HG02623 (cell line): ENCODE results near the gene PTBP3.
A peak's percentile ranks its signal among the peaks of the same experiment; 100 is the strongest.

Experiments used
- ATAC-seq: cut with Tn5 transposase; IDR thresholded peaks from one replicate; pipeline ENCODE4 v1.9.1; 2021; ENCODE audit warnings: moderate library complexity; ENCODE audit not compliant: unreplicated experiment

PTBP3 gene

GRCh38 chr9:112361601-112362000 lies 28.2 kb upstream of the PTBP3 start:
- ATAC-seq: no peak

GRCh38 chr9:112360047-112360804 lies 26.8 kb upstream of the PTBP3 start:
- ATAC-seq: no peak

GRCh38 chr9:112355427-112355897 lies 22.0 kb upstream of the PTBP3 start:
- ATAC-seq: no peak

- no peak for ATAC-seq
These were observed 20.8 kb upstream of the PTBP3 start for GRCh38 chr9:112354081-112354743.

- no peak for ATAC-seq
These were observed 18.8 kb upstream of the PTBP3 start for GRCh38 chr9:112352209-112352608.

GRCh38 chr9:112351184-112351583 lies 17.8 kb upstream of the PTBP3 start:
- no peak for ATAC-seq

GRCh38 chr9:112349008-112349333 lies 15.6 kb upstream of the PTBP3 start:
- ATAC-seq: no peak

GRCh38 chr9:112348257-112349007 lies 15.0 kb upstream of the PTBP3 start:
- ATAC-seq: no peak

- no peak for ATAC-seq
These were observed 8.3 kb upstream of the PTBP3 start for GRCh38 chr9:112341730-112342129.

- no peak for ATAC-seq
These were observed 6.5 kb upstream of the PTBP3 start for GRCh38 chr9:112339886-112340285.

GRCh38 chr9:112338561-112338960 lies 5.1 kb upstream of the PTBP3 start:
- no peak for ATAC-seq

- no peak for ATAC-seq
These were observed 4.1 kb upstream of the PTBP3 start for GRCh38 chr9:112337547-112337946.

GRCh38 chr9:112334432-112334841 lies 1.0 kb upstream of the PTBP3 start:
- no peak for ATAC-seq

- peak; percentile 72 for ATAC-seq
These were observed 416 bp upstream of the PTBP3 start for GRCh38 chr9:112333639-112334431.

GRCh38 chr9:112332674-112332976 lies 794 bp downstream of the PTBP3 start:
- no peak for ATAC-seq

GRCh38 chr9:112332214-112332613 lies 1.2 kb downstream of the PTBP3 start:
- ATAC-seq: no peak

GRCh38 chr9:112331674-112331952 lies 1.8 kb downstream of the PTBP3 start:
- ATAC-seq: no peak

- ATAC-seq: no peak
These were observed 4.9 kb downstream of the PTBP3 start for GRCh38 chr9:112328545-112328944.

GRCh38 chr9:112327718-112328450 lies 5.5 kb downstream of the PTBP3 start:
- no peak for ATAC-seq

- no peak for ATAC-seq
These were observed 7.2 kb downstream of the PTBP3 start for GRCh38 chr9:112326194-112326593.

- no peak for ATAC-seq
These were observed 7.8 kb downstream of the PTBP3 start for GRCh38 chr9:112325600-112325999.
